Keratinocyte (primary cell): Measurements from ENCODE around the gene PTPN5. TPM values are rescaled to one million over a fixed set of nuclear protein-coding genes. Genes with fewer than 3 reads are reported as not detected.

Experiments
- DNase-seq: peaks from one replicate; pipeline ENCODE4 v3.0.0-alpha.2; 2011; ENCODE audit warnings: low read depth, missing footprints, low spot score
- FAIRE-seq: peaks from 2 replicates; lab custom pipeline; 2011; peaks lifted over from hg19 to GRCh38; lab: Jason Lieb, UNC
- H2AFZ ChIP-seq: 2 replicates; pipeline ENCODE4 v1.6.0; 2012; ENCODE audit warnings: low read length, control low read depth, inconsistent platforms; ENCODE audit not compliant: control insufficient read depth
- H3K27ac ChIP-seq: 2 replicates; pipeline ENCODE4 v1.5.1; 2011; ENCODE audit warnings: low read length; ENCODE audit not compliant: control insufficient read depth, insufficient read depth
- H3K27me3 ChIP-seq: 3 replicates; pipeline ENCODE4 v1.6.0; 2011; ENCODE audit warnings: low read length; ENCODE audit not compliant: control insufficient read depth, insufficient read depth; ENCODE audit errors: extremely low read depth
- H3K36me3 ChIP-seq, 2 experiments: 2 replicates in 1 of 2; 3 replicates in 1 of 2; pipeline ENCODE4 v1.5.1; 2011; ENCODE audit warnings: low read length in 2 of 2, mild to moderate bottlenecking in 1 of 2; ENCODE audit not compliant: control insufficient read depth in 2 of 2, insufficient read depth in 2 of 2; ENCODE audit errors: extremely low read depth in 1 of 2
- H3K4me1 ChIP-seq: 3 replicates; pipeline ENCODE4 v1.5.1; 2011; ENCODE audit warnings: low read length; ENCODE audit not compliant: control insufficient read depth, insufficient read depth; ENCODE audit errors: extremely low read depth
- H3K4me2 ChIP-seq: 3 replicates; pipeline ENCODE4 v1.6.0; 2011; ENCODE audit warnings: low read depth, low read length; ENCODE audit not compliant: control insufficient read depth, insufficient read depth; ENCODE audit errors: extremely low read depth
- H3K4me3 ChIP-seq, 3 experiments: fragments of 200-600 bp in 1 of 3; sonication (generic) in 1 of 3; 2 replicates in 2 of 3; 3 replicates in 1 of 3; pipeline ENCODE4 v1.5.1; 2011 to 2016; ENCODE audit warnings: low read length in 3 of 3, mild to moderate bottlenecking in 3 of 3, control low read depth in 2 of 3, inconsistent platforms in 1 of 3, low read depth in 1 of 3, mixed read lengths in 1 of 3, mixed run types in 1 of 3, moderate library complexity in 1 of 3; ENCODE audit not compliant: control insufficient read depth in 2 of 3, insufficient read depth in 2 of 3; ENCODE audit errors: extremely low read depth in 1 of 3
- H3K79me2 ChIP-seq: 2 replicates; pipeline ENCODE4 v1.6.0; 2012; ENCODE audit warnings: low read length; ENCODE audit not compliant: control insufficient read depth, insufficient read depth
- H3K9ac ChIP-seq: 3 replicates; pipeline ENCODE4 v1.6.0; 2011; ENCODE audit warnings: low read length; ENCODE audit not compliant: control insufficient read depth, insufficient read depth; ENCODE audit errors: extremely low read depth
- H3K9me1 ChIP-seq: 3 replicates; pipeline ENCODE4 v1.6.0; 2011; ENCODE audit warnings: low read length; ENCODE audit not compliant: control insufficient read depth, insufficient read depth; ENCODE audit errors: extremely low read depth
- H3K9me3 ChIP-seq: 2 replicates; pipeline ENCODE4 v1.5.1; 2012; ENCODE audit warnings: low read depth, low read length; ENCODE audit not compliant: control insufficient read depth
- H4K20me1 ChIP-seq: 3 replicates; pipeline ENCODE4 v1.6.0; 2011; ENCODE audit warnings: low read length; ENCODE audit not compliant: control insufficient read depth, insufficient read depth; ENCODE audit errors: extremely low read depth
- CTCF ChIP-seq, 3 experiments: IDR thresholded peaks in 1 of 3; conservative IDR thresholded peaks in 1 of 3; optimal IDR thresholded peaks in 1 of 3; 2 replicates in 2 of 3; 3 replicates in 1 of 3; pipeline versions ENCODE3 to v1.5.1; 2011; ENCODE audit warnings: low read length in 3 of 3, mild to moderate bottlenecking in 3 of 3, moderate library complexity in 2 of 3, control low read depth in 1 of 3, inconsistent platforms in 1 of 3; ENCODE audit not compliant: insufficient read depth in 2 of 3; ENCODE audit errors: extremely low read depth in 1 of 3
- EZH2 ChIP-seq: IDR thresholded peaks from one replicate; pipeline ENCODE4 v1.6.1; 2012; ENCODE audit warnings: inconsistent platforms, mild to moderate bottlenecking, low read length, moderate library complexity
- dilution Hi-C: fragments of 300-500 bp; cut with MboI; formaldehyde crosslinking; loops from one replicate; pipeline ENCODE4 v1.7.0; 2020; ENCODE audit warnings: low sequenced_read_pairs; ENCODE audit not compliant: extremely low pct_ligation_motif_present
- polyA plus RNA-seq, 5 experiments: library from polyadenylated mRNA; depleted of rRNA in 3 of 5; stranded (reverse) in 3 of 5; stranded (forward) in 1 of 5; unstranded in 1 of 5; fragments of >200 nt; gene quantifications; 1 replicate in 1 of 5; 2 replicates in 3 of 5; 3 replicates in 1 of 5; pipeline versions ENCODE4 v1.2.1 to v1.2.3, GENCODE V29; 2011 to 2012; ENCODE audit warnings: missing spikeins in 2 of 5, low read depth in 1 of 5, low replicate concordance in 1 of 5

PTPN5 gene
- polyA plus RNA-seq, 1 donor (not counting 4 experiments of a cell fraction or from before 2014, with no cell fraction given): not detected

GRCh38 chr11:18768472-18768901 is 23.1 kb downstream of the PTPN5 start:
- Histone ChIP-seq H3K9me3 (no peaks in the 10 kb centered on the region), H3K9me1 (no peaks in the 10 kb centered on the region), H2AFZ (no peak overlapping the region), H3K79me2 (no peaks in the 10 kb centered on the region), H3K4me1 (peaks cover 13% of the 10 kb centered on the region), H3K9ac (no peak overlapping the region), H4K20me1 (no peaks in the 10 kb centered on the region), H3K27ac (no peak overlapping the region), H3K4me3 (no peak overlapping the region), H3K36me3 (no peaks in the 10 kb centered on the region), H3K27me3 (no peaks in the 10 kb centered on the region), H3K4me2 (no peak overlapping the region)
- FAIRE-seq (no peak), DNase-seq (no peak)
- TF ChIP-seq EZH2 (no peak), CTCF (optimal IDR thresholded peaks at IDR 0.05 in 1 of 3, IDR thresholded peaks at IDR 0.05 in 1 of 3, conservative IDR thresholded peaks at IDR 0.05 in 1 of 3; ENCODE audit: extremely low read depth in 1 of 3, insufficient read depth in 2 of 3, low read length in 3 of 3) (no peak)
- dilution Hi-C loops: no loop called here

GRCh38 chr11:18766015-18766414 is 25.6 kb downstream of the PTPN5 start:
- Histone ChIP-seq H3K9me1 (no peaks in the 10 kb centered on the region), H3K4me3 (no peak overlapping the region), H3K36me3 (no peaks in the 10 kb centered on the region), H3K9ac (no peak overlapping the region), H3K4me2 (no peak overlapping the region), H3K4me1 (peaks cover 13% of the 10 kb centered on the region), H3K9me3 (no peaks in the 10 kb centered on the region), H2AFZ (no peak overlapping the region), H4K20me1 (no peaks in the 10 kb centered on the region), H3K27me3 (no peaks in the 10 kb centered on the region), H3K79me2 (no peaks in the 10 kb centered on the region), H3K27ac (no peak overlapping the region)
- no peak for DNase-seq
- TF ChIP-seq EZH2 (no peak), CTCF (optimal IDR thresholded peaks at IDR 0.05 in 1 of 3, IDR thresholded peaks at IDR 0.05 in 1 of 3, conservative IDR thresholded peaks at IDR 0.05 in 1 of 3; ENCODE audit: extremely low read depth in 1 of 3, insufficient read depth in 2 of 3, low read length in 3 of 3) (no peak)
- dilution Hi-C loops: no loop called here
- FAIRE-seq: no peak
